ENCODE results near the gene MST1. TPM values are rescaled to one million over a fixed set of nuclear protein-coding genes. Genes with fewer than 3 reads are reported as not detected.

The MST1 gene
- total and polyA plus RNA-seq, 9 of the 15 experiments (the other 6 are each of a cell fraction or from before 2014, with no cell fraction given), result 0.08 to 1.8 (median 0.40) TPM

DNA sequence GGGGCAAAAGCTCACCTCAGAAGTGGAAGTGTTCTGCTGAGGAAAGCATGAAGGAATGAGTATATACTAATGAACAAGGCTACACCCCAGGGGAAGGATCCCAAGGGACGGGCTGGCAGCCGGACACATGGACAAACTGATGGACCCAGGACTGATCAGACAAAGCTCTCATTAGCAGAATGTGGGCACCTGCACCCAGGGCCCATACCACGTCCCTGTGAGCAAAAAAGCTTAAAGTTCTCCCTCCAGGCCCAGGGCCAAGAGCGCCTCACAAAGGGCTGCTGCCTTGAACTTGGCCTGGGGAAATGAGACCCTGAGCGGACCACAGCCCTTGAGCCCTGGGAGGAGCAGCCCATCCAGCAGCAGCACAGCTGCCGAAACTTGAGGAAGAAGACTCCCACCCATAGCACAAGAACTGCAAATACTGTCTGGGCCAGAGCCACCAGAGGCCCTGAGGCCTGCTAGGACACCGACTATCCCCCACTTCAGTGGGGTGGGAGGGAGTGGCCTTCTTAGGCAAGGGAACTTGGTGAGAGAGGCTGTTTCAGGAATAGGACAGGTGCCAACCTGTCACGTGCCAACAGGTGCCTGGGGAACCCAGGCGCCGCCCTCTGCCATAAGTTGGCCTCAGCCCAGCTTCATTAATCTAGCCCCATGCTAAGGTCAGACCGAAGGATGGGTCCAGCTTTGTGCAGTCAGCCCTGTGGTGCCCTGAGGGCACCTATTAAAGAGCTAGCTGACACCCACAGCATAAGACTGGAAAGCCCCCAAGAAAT, 36.8 kb upstream of the MST1 start:
- intact Hi-C loops (cut with micrococcal nuclease) (no loop called here), in situ Hi-C loops (cut with MboI) (no loop called here)
- no TSS peak for BruUV-seq (replicated peaks)
- 86% methylated on average over 5 of the region's 11 CpGs for WGBS (ENCODE audit: insufficient coverage, low coverage, missing lambda C conversion rate)
- ChIA-PET CTCF (ENCODE audit: low intra/inter-chr PET ratio) (no interaction called here), POLR2A (interaction anchor here (0.6 to 1.4 kb wide), 3 partner anchors 9 to 47 kb away, joined by 3 read pairs; no protein-coding TSS in a partner anchor)
- TF ChIP-seq, protein P1, sequence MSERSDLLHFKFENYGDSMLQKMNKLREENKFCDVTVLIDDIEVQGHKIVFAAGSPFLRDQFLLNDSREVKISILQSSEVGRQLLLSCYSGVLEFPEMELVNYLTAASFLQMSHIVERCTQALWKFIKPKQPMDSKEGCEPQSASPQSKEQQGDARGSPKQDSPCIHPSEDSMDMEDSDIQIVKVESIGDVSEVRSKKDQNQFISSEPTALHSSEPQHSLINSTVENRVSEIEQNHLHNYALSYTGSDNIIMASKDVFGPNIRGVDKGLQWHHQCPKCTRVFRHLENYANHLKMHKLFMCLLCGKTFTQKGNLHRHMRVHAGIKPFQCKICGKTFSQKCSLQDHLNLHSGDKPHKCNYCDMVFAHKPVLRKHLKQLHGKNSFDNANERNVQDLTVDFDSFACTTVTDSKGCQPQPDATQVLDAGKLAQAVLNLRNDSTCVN (CRISPR knock-in tag; IDR thresholded peaks at IDR 0.05), result no peak
- TF ChIP-seq YBX1 (IDR thresholded peaks at IDR 0.05), result no peak
- TF ChIP-seq POLR2G (IDR thresholded peaks at IDR 0.05; ENCODE audit: low read depth, low read length), result peak; percentile 38; the same call in 1 of the 2 replicates
- no peak for TF ChIP-seq GATAD2A (IDR thresholded peaks at IDR 0.05)
- no peak for TF ChIP-seq STAT5A (IDR thresholded peaks at IDR 0.05; ENCODE audit: borderline replicate concordance, low read length)
- TF ChIP-seq HDAC8 (tag; IDR thresholded peaks at IDR 0.05), result no peak
- H3K9me1 ChIP-seq (ENCODE audit: control insufficient read depth, insufficient read depth, low read length), result no peaks in the 10 kb centered on the region
- ATAC-seq (no peak), FAIRE-seq (no peak), DNase-seq (ENCODE audit: extremely low read depth in 1 of 4, low spot score in 3 of 4) (no peak)
- no peak overlapping the region for H3K4me3 ChIP-seq
- peaks cover 2 to 32% of the 10 kb centered on the region in 2 experiments; a peak in 4 of 5 replicates for H3K4me1 ChIP-seq (replicated peaks in 1 of 2; ENCODE audit: control insufficient read depth in 2 of 2, insufficient read depth in 2 of 2, low read length in 2 of 2)
- H3K4me2 ChIP-seq (ENCODE audit: insufficient read depth, low read length), result no peak overlapping the region
- 0 out of 2 replicates have a peak, but pooled peaks cover 3% of the 10 kb centered on the region for H4K20me1 ChIP-seq (replicated peaks; ENCODE audit: control insufficient read depth, insufficient read depth, low read length)
- H3K79me2 ChIP-seq (ENCODE audit: control insufficient read depth, insufficient read depth, low read length), result peaks cover 12% of the 10 kb centered on the region
- H3K36me3 ChIP-seq (ENCODE audit: control insufficient read depth, insufficient read depth, low read length), result peaks cover 63% of the 10 kb centered on the region; the same call in 2 of the 3 replicates
- H3K27me3 ChIP-seq (ENCODE audit: control insufficient read depth in 2 of 2, insufficient read depth in 2 of 2, low read length in 2 of 2), result no peaks in the 10 kb centered on the region
- H2AFZ ChIP-seq (ENCODE audit: low read depth, low read length), result no peak overlapping the region
- peak overlapping the region in 1 of 2 experiments; percentile 40; a peak in 1 of 4 replicates for H3K9ac ChIP-seq (ENCODE audit: insufficient read depth in 1 of 2, low read depth in 2 of 2, low read length in 2 of 2)
- H3K9me3 ChIP-seq (replicated peaks; ENCODE audit: control insufficient read depth, insufficient read depth, low read depth, low read length), result no peaks in the 10 kb centered on the region
- H3K27ac ChIP-seq (ENCODE audit: extremely low read depth, low read depth, low read length), result no peak overlapping the region
